NCI-H748 (cell line): ENCODE measurements around the gene GRM8.
"Not testable (repeated sequence)": the region's sequence is repeated elsewhere in the genome, so short reads cannot be mapped to it uniquely, and the experiment has no call there.

Experiments used
- DNase-seq: peaks from one replicate; lab custom pipeline; 2025; ENCODE audit not compliant: unreplicated experiment; lab: John Stamatoyannopoulos, UW

Gene GRM8

GRCh38 chr7:126931581-126931980 lies 321.2 kb downstream of the GRM8 start:
- DNase-seq: no peak

DNA sequence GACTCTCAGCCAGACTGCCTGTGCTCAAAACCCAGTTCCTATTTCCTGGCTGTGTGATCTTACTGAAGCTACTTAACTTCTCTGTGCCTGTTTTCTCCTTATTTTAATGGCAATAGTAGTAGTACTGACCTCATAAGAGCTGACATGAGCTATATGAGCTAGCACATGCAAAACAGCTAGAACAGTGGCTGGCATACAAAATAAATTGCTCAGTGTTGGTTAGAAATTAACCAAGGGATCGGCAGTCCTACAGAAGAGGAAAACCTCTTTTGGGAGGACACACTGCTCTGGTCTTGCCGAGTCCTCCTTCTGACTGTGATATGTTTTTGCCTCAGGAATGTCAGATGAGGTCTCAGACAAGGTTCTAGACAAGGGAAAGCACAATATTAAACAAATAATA lies 322.6 kb downstream of the GRM8 start:
- DNase-seq: no peak

- DNase-seq: no peak
Measured at GRCh38 chr7:126924477-126924876, 328.3 kb downstream of the GRM8 start.

DNA sequence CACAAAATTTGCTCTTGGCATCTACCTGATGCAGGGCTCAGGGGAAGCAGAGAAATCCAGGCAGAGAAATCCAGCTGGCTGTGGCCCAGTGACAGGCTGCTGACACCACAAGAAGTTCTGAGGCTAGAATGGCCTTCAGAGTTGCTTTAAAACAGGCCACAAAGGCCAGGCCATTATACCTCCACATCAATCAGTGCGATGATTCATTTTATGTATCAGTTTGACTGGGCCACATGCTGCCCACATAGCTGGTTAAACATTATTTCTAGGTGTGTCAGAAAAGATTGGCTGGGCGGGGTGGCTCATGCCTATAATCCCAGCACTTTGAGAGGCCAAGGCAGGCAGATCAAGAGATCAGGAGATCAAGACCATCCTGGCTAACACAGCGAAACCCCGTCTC lies 341.1 kb downstream of the GRM8 start:
- not testable (repeated sequence) for DNase-seq

DNA sequence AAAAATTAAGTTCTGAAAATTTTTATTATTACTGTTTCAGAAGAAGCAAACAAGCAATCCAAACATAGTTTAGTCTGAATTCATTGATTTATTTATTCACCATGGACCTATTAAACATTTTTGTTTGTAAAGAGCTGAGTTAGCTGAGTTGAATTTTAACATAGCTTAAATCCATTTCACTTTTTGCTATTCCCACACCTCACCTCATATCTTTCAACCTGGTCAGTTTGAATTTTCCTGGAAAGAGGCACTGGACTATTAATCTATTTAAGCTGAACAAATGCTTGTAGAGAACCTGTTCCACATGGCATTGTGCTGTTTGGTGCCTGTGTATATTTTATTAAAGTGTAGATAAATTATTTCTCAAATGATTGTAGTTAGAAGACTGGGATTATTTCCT lies 344.2 kb downstream of the GRM8 start:
- DNase-seq: not testable (repeated sequence)

DNA sequence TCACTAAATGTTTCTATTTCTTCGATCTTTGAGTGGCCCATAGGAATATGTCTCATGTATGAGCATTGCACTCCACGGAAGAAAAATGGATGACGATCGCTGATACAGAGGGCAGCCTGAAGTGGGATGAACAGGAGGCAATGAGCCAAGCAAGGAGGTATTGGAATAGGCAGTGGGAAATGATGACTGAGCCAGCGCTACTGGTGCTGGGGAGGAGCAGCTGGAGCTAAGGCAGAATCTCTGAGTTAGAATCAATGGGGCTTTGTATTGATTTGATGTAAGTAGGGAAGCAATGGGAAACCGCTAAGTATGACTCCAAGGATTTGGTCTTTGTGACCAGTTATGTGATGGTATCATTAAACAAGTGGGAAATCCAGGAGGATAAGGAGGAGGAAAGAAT lies 345.1 kb downstream of the GRM8 start:
- not testable (repeated sequence) for DNase-seq

- DNase-seq: not testable (repeated sequence)
Measured at GRCh38 chr7:126905255-126905654, 347.5 kb downstream of the GRM8 start.

GRCh38 chr7:126901041-126901765 lies 351.5 kb downstream of the GRM8 start:
- DNase-seq: not testable (repeated sequence)

GRCh38 chr7:126887980-126888379 lies 364.8 kb downstream of the GRM8 start:
- DNase-seq: peak; percentile 93

GRCh38 chr7:126887560-126887959 lies 365.2 kb downstream of the GRM8 start:
- DNase-seq: peak; percentile 82

GRCh38 chr7:126882730-126883129 lies 370.0 kb downstream of the GRM8 start:
- DNase-seq: peak; percentile 69

DNA sequence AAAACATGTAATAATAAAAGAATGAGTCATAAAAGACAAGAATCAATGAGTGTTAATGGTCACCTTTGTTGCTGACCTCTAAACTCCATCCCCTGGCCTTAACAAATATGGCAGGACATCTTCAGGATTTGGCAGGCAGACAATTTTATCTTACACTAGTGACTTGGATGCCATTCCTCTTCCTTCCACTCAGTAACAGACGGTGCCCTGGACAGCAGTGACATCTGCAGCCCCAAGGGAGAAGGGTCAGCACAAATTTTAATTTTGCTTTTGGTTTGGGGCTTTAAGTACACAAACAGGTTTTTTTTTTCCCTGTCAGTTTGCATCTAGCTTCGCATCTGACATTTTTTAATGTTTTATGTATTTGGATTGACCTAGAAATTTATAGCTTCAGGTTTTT lies 370.8 kb downstream of the GRM8 start:
- peak; percentile 30 for DNase-seq

GRCh38 chr7:126881315-126881714 lies 371.4 kb downstream of the GRM8 start:
- peak; percentile 6 for DNase-seq

GRCh38 chr7:126876536-126876935 lies 376.2 kb downstream of the GRM8 start:
- DNase-seq: not testable (repeated sequence)

DNA sequence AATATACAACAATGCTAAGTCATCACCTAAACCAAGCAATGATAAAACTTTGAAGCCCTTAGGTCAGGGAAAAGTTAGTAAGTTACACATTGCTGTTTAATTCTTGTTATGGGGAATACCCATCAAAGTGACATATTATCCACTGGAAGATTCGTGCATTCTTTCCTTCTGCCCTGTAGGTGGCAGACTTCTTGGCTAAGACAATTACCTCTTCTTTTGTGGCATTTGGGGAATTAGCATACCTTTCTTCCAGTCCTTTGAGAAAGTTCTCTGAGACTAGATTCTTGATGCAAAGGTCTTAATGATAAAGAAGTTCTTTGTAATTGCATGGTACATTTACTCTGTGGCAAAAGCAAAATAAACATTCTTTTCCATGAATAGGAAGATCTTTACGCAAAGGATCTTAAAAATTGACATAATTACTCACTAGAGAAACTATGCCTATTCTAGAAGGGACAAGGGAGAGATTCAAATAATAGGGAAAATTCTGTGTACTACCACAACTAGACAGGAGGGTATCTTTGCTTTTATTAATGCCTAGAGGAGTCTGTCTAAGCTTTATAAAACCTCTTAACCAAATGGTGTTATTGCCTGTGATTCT lies 395.9 kb downstream of the GRM8 start:
- peak; percentile 17 for DNase-seq

GRCh38 chr7:126845331-126845730 lies 407.4 kb downstream of the GRM8 start:
- no peak for DNase-seq

DNA sequence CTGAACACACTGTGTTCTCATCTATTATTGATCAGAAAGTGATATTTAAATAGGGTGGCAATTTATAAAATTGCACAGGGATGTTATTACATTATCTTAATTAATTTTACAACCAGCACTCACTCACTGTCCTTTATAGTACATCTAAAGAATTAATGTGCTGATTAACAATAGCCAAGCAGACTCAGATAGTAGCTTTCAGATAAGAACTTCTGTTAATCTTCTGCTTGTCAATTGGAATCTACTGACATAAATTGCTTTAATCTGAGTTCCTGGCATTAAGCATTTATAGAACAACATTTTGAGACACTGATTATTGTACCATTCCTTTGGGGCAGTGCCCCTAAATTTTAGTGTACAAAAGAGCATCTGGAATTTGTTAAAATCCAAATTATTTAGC lies 408.9 kb downstream of the GRM8 start:
- DNase-seq: no peak

- peak; percentile 50 for DNase-seq
Measured at GRCh38 chr7:126843336-126843735, 409.4 kb downstream of the GRM8 start.

DNA sequence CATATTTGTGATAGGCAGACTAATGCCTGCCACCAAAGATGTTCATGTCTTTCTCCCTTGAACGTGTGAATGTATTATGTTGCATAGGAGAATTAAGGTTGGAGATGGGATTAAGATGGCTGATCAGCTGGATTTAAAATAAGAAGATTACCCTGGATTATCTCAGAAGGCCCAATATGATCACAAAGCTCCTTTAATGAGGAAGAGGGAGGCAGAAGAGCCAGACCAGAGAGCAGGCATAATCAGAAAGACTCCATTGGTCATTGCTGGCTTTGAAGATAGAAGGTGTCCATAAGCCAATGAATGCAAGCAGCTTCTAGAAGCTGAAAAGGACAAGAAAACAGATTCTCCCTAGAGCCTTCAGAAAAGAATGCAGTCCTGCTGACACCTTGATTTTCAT lies 410.3 kb downstream of the GRM8 start:
- DNase-seq: no peak

DNA sequence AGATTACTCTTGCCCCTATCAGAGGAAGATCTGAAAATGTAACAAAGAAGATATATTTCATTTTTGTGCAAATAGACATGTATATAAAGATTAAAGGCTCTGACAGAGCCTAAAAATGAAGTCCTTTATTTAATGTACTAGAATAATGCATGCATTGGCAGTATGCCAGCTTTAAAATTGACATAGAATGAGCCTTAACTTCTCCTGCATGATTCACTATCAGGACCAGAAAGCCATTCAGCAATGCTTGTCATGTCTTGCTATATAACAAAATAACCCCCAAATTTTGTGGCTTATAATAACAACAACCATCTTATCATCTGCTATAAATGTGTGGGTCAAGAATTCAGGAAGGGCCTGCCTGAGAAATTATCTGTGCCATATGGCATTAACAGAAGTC lies 411.9 kb downstream of the GRM8 start:
- DNase-seq: peak; percentile 71

DNA sequence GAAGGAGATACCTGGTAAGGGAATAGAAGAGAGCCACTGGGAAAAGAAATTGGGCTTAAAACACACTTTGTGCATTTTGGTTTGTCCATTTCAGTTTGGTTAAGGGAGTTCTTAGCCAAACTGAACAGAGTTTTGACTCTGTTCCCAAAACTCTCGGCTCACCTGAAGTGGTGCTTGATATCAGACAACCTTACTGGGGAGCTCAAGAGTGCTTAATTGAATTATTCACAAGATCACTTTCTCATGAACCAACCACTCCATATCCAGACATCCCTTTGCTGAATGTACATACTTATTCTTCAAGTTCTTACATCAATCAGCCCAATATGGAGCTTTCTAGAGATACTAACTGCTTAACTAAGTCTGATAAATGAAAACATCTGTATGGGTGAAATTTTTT lies 413.1 kb downstream of the GRM8 start:
- no peak for DNase-seq

GRCh38 chr7:126838194-126838593 lies 414.5 kb downstream of the GRM8 start:
- DNase-seq: no peak

GRCh38 chr7:126831241-126831640 lies 421.5 kb downstream of the GRM8 start:
- DNase-seq: peak; percentile 54
